Stimulated activated CD8-positive, alpha-beta memory T cell treated with anti-CD3 and anti-CD28 coated beads, Interleukin-7, amount 100 ng/mL, for 24 hours (primary cell): ENCODE measurements around the gene VPREB3.

Source experiments
- DNase-seq: peaks from one replicate; pipeline ENCODE4 v3.0.0-alpha.2; 2020; ENCODE audit warnings: low read depth

VPREB3 gene

DNA sequence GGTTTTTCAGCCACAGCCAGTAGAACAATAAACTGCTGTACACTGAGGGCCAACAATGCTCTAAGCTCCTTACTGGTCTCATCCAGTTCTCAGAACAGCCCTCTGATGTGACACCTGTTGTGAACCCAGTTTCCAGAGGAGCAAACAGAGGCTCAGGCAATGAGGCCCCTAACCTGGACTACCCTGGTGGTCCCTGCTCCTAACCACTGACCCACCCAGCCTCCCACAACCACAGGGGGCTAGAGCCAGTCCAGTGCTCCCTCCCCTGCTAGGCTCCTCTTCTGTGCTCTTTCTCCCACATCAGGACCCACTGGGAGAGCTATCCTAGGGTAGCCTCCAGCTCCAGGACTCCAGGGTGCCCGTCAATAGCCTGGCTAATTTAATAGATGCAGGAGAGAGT lies 28.5 kb upstream of the VPREB3 start:
- no peak for DNase-seq

DNA sequence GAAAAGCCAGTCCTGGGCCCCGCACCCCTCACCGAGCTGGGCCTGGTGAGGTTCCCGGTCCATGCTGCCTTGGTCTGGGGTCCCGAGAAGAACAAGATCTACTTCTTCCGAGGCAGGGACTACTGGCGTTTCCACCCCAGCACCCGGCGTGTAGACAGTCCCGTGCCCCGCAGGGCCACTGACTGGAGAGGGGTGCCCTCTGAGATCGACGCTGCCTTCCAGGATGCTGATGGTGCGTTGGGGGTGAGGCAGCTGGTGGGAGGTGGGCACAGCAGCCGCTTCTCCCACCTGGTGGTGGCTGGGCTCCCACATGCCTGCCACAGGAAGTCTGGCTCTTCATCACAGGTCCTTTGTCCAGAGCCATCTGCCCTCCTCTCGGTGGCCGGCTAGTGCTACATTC lies 28.0 kb upstream of the VPREB3 start:
- no peak for DNase-seq

DNA sequence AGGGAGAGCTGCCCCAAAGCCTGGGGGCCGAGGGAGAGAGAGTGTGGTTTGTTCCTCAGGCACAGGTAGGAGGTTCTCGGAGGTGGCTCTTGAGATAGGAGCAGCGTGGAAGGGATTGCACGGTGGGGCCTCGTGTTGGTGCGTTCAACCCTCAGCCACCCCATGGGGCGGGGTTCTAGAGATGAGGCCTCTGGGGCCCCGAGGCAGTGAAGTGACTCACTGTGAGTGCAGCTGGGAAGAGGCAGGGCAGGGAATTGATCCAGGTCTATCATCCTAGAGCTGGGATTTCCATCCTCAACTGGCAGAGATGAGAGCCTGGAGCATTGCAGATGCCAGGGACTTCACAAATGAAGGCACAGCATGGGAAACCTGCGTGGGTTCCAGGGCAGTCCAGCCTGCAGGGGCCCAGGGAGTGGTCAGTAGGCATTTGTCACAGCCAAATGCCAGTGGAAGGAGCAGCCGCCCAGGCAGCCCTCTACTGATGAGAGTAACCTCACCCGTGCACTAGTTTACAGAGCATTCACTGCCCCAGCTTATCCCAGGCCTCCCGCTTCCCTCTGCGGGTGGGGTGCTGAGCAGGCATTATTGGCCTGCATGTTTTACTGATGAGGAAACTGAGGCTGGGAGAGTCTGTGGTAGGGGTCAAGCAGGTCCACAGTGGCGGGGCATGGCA lies 27.4 kb upstream of the VPREB3 start:
- no peak for DNase-seq

DNA sequence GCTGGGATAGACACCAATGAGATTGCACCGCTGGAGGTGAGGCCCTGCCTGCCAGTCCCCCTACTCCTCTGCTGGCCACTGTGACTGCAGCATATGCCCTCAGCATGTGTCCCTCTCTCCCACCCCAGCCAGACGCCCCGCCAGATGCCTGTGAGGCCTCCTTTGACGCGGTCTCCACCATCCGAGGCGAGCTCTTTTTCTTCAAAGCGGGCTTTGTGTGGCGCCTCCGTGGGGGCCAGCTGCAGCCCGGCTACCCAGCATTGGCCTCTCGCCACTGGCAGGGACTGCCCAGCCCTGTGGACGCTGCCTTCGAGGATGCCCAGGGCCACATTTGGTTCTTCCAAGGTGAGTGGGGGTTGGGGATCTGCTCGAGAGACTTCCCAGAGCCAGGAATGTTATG lies 26.8 kb upstream of the VPREB3 start:
- no peak for DNase-seq

DNA sequence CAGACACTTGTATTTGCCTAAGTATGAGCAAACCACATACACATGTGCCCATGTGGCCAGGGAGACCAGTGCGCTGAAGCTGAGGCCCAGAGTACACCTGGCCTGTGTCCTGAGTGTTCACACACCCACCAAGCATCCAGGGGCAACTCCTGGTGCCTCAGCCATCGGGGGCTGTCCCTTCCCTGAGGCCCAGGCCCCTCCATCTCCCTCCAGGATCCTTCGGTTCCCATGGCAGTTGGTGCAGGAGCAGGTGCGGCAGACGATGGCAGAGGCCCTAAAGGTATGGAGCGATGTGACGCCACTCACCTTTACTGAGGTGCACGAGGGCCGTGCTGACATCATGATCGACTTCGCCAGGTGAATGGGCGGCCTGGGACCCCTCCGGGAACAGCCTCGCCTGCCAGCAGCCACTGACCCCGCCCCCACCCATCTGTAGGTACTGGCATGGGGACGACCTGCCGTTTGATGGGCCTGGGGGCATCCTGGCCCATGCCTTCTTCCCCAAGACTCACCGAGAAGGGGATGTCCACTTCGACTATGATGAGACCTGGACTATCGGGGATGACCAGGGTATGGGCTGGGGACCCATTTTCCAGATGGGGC lies 26.0 kb upstream of the VPREB3 start:
- DNase-seq, result no peak

DNA sequence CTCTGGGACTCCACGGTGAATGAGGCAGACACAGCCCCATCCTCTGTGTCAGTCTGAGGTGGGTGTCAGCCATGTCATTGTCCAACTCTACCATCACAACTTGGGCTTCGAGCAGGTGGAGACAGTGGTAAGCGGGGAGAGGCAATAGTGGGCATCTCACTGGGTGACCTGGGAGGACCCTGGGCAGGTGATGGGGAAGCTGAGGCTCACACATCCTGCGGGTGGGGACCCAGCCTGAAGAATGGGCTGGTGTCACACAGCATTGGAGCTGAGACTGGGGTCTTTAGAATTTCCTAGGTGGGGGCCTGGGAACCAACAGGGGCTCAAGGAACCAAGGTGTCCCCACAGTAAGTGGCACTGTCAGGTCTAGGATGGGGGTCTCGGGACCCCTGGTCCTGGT lies 25.5 kb upstream of the VPREB3 start:
- DNase-seq, result no peak

DNA sequence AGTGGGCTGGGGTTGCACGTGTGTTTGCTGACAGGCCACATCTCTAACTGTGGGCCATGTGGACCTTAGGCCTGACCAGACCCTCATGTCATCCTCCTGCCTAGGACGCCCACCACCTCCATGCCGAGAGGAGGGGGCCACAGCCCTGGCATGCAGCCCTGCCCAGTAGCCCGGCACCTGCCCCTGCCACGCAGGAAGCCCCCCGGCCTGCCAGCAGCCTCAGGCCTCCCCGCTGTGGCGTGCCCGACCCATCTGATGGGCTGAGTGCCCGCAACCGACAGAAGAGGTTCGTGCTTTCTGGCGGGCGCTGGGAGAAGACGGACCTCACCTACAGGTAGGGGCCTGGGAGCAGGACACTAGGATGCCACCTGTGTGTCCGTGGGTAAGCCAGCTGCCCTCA lies 24.9 kb upstream of the VPREB3 start:
- no peak for DNase-seq

DNA sequence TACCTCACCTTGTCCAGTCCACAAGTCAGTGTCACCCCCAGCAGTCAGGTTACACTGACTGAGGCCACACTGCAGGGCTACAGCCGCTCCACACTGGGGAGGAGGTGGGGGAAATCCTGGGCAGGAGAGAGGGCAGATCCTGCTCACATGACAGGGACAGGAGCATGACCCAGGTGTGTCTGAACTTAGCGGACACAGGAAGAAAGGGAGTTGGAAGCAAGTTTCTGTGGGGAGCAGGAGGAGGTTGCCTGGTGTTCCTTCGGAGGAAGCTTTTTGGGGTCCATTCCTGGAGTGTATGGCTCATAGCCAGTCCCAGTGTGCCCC lies 24.3 kb upstream of the VPREB3 start:
- DNase-seq, result no peak

DNA sequence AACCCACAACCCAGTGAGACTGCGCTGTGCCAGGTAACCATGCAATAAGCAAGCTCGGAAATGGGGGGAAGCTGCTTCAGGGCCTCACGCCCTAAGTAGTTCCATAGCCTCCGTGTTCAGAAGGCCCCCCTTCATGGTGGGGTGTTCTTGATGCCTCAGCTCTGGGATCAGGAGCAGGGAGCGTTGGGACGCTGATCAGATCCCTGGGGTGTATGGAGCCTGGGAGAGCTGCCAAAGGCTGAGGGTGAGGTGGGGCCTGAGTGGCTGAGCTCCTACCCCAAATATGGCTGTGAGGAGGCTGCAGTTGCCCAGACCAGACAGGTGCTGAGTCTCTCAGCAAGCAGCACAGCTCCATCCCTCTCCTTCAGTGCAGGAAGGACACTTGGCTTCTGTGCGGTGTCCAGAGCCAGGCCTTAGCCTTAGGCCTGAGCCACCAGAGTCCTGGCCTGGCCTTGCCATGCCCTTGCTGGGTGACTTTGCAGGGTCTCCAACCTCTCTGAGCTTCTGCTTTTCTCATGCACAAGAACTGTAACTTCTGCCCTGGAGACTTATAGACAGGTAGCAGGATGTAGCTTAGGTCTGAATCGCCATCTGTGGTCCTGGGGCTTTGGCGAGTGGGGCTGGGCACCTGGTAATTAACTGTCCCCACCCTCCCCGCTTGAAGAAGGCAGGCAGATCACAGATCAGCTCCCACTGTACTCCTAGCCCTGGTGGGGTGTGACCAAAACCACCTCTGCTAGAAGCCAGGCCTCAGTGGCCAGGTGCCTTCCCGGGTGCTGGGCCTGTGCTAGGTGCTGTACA lies 23.8 kb upstream of the VPREB3 start:
- DNase-seq, result no peak

DNA sequence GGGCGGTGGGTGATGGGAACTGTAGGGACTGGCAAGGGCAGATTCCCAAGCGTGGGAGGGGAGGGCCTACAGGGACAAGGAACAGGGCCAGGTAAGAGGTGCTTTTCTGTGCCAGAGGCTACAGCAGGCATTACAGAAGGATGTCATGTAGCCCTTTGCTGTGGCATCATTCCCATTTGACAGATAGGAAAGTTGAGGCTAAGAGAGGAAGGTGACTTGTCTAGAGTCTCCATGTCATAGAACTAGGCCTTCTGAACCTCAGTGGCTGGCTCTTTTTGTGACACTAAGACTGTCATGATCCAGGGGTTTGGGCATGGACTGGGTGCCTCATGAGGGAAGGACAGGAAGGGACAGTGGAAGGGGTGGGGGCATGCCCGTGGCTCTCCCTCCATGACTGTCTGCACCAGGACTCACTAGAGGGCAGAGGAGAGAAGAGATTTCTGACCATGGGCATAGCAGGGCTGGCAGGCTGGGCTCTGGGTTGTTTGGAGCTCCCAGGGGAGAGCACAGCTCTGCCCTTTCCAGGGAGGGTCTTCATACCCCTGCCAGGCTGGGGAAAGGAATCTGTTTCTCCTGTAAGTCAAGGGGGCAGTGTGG lies 21.7 kb upstream of the VPREB3 start:
- DNase-seq, result no peak

DNA sequence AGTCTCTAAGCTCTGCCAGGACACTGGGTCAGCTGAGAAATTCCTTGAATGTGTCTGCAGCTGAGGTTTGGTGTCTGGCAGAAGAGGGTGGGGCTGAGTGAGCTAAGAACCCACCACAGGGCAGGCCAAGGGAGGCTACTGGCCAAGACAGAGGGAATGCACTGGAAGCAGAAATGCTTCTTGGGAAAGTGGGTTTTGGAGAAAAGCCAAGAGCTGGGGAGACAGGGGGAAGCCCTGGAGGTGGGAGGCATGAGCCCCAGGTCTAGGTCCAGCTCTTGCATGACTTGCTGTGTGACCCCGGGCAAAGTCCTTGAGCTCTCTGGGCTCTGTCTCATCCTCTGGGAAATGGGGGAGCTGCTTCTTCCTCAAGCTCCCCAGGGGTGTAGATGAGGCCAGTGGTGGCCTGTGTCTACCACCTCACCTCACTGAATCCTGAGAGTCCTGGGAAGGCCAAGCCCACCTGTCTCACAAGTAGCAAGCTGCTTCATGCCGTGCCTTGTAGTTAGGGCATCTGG lies 20.8 kb upstream of the VPREB3 start:
- DNase-seq, result no peak

DNA sequence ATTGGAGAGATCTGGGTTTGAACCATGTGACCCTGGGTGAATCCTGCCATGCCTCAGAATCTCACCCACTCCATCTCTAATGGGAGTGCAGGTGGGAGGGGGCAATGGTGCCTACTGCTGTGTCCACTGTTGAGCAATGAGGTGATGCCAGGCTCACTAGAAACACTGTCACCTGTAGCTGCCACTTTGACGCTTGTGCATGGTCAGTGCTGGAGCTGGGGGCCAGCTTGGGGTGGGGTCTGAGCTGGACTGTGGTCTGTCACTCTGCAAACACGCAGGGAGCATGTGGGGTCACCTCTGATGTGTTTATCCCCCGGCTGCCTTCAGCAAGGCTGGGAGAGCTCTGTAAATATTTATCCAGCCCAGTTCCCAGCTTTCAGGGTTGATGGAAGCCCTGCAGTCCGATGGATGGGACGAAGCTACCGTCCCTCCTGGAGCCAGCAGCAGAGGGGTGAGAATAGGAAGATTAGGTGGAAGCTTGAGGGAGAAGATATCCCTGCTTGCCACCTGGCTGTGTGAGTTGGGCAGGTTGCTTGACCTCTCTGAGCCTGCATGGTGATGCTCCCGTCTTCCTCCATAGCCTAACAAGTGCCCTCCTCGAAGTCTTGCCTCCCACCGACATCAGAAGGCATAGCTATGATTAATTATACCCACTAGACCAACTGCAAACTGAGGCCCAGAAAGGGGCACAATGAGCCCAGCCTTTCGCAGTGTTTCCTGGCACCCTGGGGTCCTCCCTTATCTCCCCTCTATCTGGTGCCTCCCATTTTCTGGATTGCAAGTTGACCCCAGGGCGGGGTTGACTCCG lies 20.1 kb upstream of the VPREB3 start:
- no peak for DNase-seq

DNA sequence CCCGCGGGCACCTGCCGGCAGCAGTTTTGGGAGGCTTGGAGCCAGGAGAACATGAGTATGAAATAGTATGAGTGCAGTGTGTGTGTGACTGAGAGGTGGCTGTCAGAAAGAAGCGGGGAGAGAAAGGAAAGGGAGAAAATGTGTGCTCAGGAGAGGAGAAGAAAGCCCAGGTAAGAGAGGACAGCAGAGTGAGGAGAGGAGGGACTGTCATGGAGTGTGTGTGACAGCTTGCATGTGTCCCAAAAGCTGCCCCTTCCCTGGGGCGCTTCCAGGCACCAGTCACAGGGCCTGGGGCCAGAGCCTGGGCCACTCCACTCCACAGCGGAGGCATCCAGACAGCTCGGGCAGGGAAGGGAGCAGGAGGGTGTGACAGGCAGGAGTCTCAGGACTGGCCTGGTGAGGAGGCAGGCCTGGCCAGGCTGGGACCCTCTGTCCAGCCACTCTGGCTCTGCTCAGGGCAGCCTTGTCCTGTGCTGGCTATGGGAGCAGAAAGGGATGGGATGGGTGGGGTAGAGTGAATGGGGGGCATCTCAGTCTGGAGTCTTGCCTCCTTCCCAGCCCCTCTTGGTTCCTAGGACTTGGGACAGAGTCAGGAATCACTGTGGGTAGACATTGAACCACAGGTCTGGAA lies 19.4 kb upstream of the VPREB3 start:
- no peak for DNase-seq

DNA sequence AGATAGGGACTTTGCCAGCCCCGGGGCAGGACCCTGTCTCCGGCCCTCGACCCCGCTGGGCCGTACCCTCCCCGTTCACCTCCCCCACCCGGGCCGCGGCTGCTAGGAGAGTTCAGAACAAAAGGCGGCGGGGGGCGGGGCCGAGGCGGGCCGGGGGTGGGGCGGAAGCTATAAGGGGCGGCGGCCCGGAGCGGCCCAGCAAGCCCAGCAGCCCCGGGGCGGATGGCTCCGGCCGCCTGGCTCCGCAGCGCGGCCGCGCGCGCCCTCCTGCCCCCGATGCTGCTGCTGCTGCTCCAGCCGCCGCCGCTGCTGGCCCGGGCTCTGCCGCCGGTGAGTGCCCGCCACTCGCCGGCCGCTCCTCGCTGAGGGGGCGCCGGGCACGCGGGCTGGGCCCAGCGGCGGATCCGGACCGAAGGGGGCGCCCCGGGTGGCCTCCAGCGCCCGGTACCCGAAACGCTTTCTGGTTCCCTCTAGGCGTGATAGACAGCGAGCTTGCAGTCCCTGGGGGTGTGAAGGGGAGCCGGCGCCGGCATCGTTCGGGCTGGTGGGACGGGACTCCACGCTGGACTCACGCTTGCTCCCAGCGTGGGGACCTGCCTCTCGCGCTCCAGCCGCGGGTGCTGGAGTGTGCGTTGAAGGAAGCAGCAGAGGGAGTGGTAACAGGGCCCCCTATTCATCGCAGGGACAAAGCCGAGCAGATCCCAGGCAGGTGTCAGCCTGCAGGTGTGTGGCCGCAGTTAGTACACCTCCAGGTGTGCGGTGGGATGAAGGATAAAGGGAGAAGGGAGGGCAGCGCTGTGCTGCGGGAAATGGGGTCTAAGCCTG lies 18.6 kb upstream of the VPREB3 start, which contains the start of gene MMP11:
MMP11 (plus strand) TSS at position 201 of the 825 bp plus-strand sequence; CDS start at position 223, 22 bp downstream.
- no peak for DNase-seq

DNA sequence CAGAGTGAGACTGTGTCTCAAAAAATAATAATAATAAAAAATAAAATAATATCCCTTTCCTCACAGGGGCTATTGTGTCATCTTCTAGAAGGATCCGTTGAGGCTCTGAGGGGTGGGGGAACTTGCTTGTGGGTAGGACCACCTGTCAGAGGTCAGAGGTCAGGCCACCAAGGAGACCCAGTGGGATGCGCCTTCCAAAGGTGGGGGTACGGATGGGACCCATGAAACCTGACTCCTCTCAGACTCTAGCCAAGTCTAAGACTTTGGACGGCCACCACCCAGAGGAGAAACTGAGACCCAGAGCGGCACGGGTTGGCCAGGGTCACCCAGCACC lies 18.1 kb upstream of the VPREB3 start:
- DNase-seq, result no peak

DNA sequence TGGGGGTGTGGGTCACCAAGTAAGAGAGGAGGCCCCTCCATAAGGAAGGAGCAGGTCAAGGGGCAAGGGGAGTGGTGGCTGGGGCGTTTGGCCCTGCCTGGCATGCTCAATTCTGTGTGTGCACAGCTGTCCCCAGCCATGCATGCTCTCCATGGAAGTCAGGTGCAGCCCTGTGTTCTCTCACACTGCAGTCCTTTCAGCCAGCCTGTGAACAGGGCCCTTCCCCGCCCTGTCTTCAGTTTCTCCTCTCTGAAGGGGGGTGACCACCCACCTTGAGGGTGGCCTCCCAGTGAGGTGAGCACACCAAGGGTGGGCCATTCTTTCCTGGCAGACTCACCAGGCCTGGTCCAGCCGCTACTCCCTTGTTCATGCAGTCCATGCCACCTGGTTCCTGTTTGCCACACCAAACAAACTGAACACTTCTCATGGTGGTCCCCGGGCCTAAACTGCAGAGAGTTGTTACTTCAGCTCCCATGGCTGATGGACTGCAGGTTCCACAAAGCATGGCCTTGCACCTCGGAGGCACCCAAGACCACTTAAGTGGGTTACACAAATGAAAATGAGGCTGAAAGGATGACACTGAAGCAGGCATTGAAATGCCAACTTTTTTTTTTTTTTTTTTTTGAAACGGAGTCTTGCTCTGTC lies 15.2 kb upstream of the VPREB3 start:
- no peak for DNase-seq

DNA sequence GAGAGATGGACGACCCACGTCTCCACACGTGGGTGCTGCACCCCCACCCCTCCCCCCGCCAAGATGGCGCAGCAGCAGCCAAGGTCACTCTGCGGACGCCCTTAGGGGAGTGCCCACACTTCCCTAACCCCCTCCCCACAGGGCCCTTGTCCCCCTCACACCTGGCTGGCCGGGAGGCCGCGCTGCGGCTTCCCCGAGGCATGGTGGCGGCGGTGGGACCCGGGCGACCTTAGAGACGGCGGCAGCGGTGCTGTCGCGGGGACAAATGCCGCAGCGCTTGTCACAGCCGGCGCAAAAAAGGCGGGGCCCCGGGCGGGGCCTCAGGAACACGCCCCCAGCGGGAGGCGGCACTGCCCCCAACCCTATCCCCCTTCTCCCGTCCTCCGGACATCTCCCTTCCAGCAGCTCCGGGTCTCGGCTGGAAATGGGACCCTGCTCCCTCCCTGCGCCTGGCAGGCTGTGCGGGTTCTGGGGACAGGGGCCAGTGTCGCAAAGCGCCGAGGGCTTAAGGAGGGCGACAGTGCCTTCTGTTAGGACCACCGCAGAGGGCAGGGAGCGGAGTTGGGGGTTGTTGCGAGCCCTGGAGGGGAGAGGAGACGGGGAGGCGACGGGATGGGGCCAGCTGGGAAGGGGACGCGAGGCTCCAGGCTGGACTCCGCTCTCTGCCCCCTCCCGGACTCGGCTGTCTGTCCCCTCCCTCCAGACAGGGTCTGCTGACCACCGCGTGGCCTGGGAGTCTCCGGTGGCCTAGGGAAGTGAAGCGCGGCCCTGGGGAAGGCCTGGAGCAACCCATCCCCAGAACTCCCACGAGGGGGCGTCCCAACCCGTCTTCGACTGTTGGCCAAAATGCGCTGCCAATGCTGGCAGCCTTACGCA lies 13.7 kb upstream of the VPREB3 start, which contains the start of gene CHCHD10:
CHCHD10 (minus strand) TSS at position 300 of the 876 bp plus-strand sequence; CDS start at position 202, 98 bp downstream.
- DNase-seq, result peak; percentile 62

DNA sequence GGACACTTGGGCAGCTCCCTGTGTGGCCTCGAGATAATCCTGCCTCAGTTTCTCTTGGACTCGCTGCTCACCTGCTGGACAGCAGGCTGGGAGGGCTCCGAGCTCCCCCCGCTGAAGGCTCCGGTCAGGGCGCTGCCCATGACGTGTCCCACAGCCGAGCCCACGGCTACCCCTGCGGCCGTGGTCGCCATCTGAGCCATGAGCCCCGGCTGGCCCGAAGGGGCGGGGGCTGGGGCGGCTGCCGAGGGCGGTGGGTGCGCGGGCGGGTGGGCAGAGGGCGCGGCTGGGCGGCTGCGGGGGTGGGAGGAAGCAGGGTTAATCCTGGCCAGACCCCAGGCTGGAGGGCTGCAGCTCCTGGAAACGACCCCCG lies 13.1 kb upstream of the VPREB3 start:
- no peak for DNase-seq
